ENCODE measurements around the gene MYO1B.

DNA sequence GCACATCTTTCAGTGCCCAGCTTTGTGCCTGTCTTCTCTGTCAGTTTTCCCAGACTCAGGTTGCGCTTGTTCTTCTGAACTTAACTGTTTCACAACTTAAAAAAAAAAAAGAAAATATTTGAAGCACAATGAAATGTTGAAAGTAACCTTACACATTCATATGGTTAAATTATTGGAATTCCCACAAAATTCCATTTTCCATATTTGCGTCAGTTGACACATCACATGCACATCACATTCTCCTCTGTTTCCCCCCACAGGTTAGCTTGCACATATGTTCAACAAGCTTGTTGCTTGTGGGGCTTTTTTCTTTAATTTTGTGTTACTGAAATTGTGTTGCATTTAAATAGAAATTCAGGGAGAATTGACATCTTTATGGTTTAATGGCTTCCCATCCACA is 8.3 kb downstream of the MYO1B start:
- TF ChIP-seq, protein P1, sequence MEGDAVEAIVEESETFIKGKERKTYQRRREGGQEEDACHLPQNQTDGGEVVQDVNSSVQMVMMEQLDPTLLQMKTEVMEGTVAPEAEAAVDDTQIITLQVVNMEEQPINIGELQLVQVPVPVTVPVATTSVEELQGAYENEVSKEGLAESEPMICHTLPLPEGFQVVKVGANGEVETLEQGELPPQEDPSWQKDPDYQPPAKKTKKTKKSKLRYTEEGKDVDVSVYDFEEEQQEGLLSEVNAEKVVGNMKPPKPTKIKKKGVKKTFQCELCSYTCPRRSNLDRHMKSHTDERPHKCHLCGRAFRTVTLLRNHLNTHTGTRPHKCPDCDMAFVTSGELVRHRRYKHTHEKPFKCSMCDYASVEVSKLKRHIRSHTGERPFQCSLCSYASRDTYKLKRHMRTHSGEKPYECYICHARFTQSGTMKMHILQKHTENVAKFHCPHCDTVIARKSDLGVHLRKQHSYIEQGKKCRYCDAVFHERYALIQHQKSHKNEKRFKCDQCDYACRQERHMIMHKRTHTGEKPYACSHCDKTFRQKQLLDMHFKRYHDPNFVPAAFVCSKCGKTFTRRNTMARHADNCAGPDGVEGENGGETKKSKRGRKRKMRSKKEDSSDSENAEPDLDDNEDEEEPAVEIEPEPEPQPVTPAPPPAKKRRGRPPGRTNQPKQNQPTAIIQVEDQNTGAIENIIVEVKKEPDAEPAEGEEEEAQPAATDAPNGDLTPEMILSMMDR (optimal IDR thresholded peaks at IDR 0.05 in 1 of 3, IDR thresholded peaks at IDR 0.05 in 1 of 3, conservative IDR thresholded peaks at IDR 0.05 in 1 of 3; ENCODE audit: extremely low read depth in 1 of 3, insufficient read depth in 2 of 3, low read length in 3 of 3): no peak
- TF ChIP-seq EZH2 (IDR thresholded peaks at IDR 0.05; ENCODE audit: low read length): no peak
